Loucy (cell line): ENCODE results near the gene PCED1B.
"Not testable (repeated sequence)": the region's sequence is repeated elsewhere in the genome, so short reads cannot be mapped to it uniquely, and the experiment has no call there.

Source experiments
- CTCF ChIP-seq: fragments of 200-600 bp; sonication (generic); conservative IDR thresholded peaks from 2 replicates; pipeline ENCODE4 v1.5.1; 2014; ENCODE audit warnings: mild to moderate bottlenecking, antibody characterized with exemption, low read length
- EZH2phosphoT487 ChIP-seq: fragments of 200-600 bp; IDR thresholded peaks from 2 replicates; pipeline ENCODE4 v1.6.1; 2018; ENCODE audit warnings: antibody characterized with exemption, mild to moderate bottlenecking, moderate library complexity, borderline replicate concordance

- not testable (repeated sequence) for TF ChIP-seq CTCF, EZH2phosphoT487
Measured at GRCh38 chr12:47170281-47170680, 90.9 kb downstream of the PCED1B start.
